Caco-2 (cell line): Measurements from ENCODE around the gene BRCC3. TPM values are rescaled to one million over a fixed set of nuclear protein-coding genes. Genes with fewer than 3 reads are reported as not detected.
A peak's percentile ranks its signal among the peaks of the same experiment; 100 is the strongest.

Experiments
- BruUV-seq: library from RNA; stranded (reverse); fragments of 400-500 nt; replicated peaks from 2 replicates; lab custom pipeline; 2021; lab: Mats Ljungman, UMichigan
- CTCF ChIA-PET: fragments of 300-600 bp; sonication (Branson Sonifier 250); formaldehyde crosslinking; loops from one replicate; lab custom pipeline; 2022; ENCODE audit warnings: antibody characterized with exemption; lab: Charles Lee
- POLR2A ChIA-PET: fragments of 300-600 bp; sonication (Branson Sonifier 250); formaldehyde crosslinking; loops from one replicate; lab custom pipeline; 2022; ENCODE audit warnings: antibody characterized with exemption; lab: Charles Lee
- DNase-seq, 2 experiments: peaks; one replicate each; pipeline versions ENCODE4 v3.0.0 to v3.0.0-alpha.2; 2020 to 2022
- H3K27me3 ChIP-seq: replicated peaks from 2 replicates; pipeline ENCODE4 v1.6.0; 2011; ENCODE audit warnings: low read length; ENCODE audit not compliant: control insufficient read depth, insufficient read depth
- H3K36me3 ChIP-seq: 2 replicates; pipeline ENCODE4 v1.5.1; 2011; ENCODE audit warnings: low read length; ENCODE audit not compliant: control insufficient read depth, insufficient read depth
- H3K4me1 ChIP-seq: fragments of 250-450 bp; sonication (Bioruptor Pico); 2 replicates; pipeline ENCODE4 v1.5.1; 2020; ENCODE audit warnings: mild to moderate bottlenecking
- H3K4me3 ChIP-seq: 2 replicates; pipeline ENCODE4 v1.5.1; 2011; ENCODE audit warnings: low read depth, mild to moderate bottlenecking, control low read depth, low read length
- H3K9me3 ChIP-seq: fragments of 250-450 bp; sonication (Bioruptor Pico); 2 replicates; pipeline ENCODE4 v1.5.1; 2020; ENCODE audit warnings: mild to moderate bottlenecking, moderate library complexity
- H3K27ac Mint-ChIP-seq: one replicate; pipeline ENCODE4 v1.8.0; 2022; ENCODE audit warnings: mixed read lengths; ENCODE audit not compliant: unreplicated experiment
- H3K27me3 Mint-ChIP-seq: one replicate; pipeline ENCODE4 v1.8.0; 2022; ENCODE audit warnings: mixed read lengths; ENCODE audit not compliant: insufficient read depth, unreplicated experiment
- H3K36me3 Mint-ChIP-seq: one replicate; pipeline ENCODE4 v1.8.0; 2022; ENCODE audit warnings: mild to moderate bottlenecking, mixed read lengths; ENCODE audit not compliant: insufficient read depth, unreplicated experiment
- H3K4me1 Mint-ChIP-seq: one replicate; pipeline ENCODE4 v1.8.0; 2022; ENCODE audit warnings: low read depth, mixed read lengths; ENCODE audit not compliant: unreplicated experiment
- H3K4me3 Mint-ChIP-seq: one replicate; pipeline ENCODE4 v1.8.0; 2022; ENCODE audit warnings: mild to moderate bottlenecking, moderate library complexity, mixed read lengths; ENCODE audit not compliant: unreplicated experiment
- H3K9me3 Mint-ChIP-seq: one replicate; pipeline ENCODE4 v1.8.0; 2022; ENCODE audit warnings: mixed read lengths; ENCODE audit not compliant: unreplicated experiment
- CTCF ChIP-seq, 2 experiments: fragments of 200-600 bp in 1 of 2; IDR thresholded peaks; 1 replicate in 1 of 2; 2 replicates in 1 of 2; pipeline versions ENCODE4 v1.5.1 to v1.8.0; 2011 to 2022; ENCODE audit warnings: antibody characterized with exemption in 1 of 2, control low read depth in 1 of 2, inconsistent platforms in 1 of 2, low read depth in 1 of 2, low read length in 1 of 2, mild to moderate bottlenecking in 1 of 2, moderate library complexity in 1 of 2; ENCODE audit not compliant: insufficient read depth in 1 of 2, severe bottlenecking in 1 of 2, unreplicated experiment in 1 of 2
- intact Hi-C: fragments of 100-400 bp; cut with micrococcal nuclease; formaldehyde crosslinking; loops from one replicate; pipeline ENCODE4 v1.10.0; 2022; ENCODE audit not compliant: unreplicated experiment
- total RNA-seq: library from RNA; stranded (reverse); gene quantifications from 2 replicates; pipeline ENCODE4 v1.2.3, GENCODE V29; 2022

BRCC3 gene
- total RNA-seq, 1 experiment from 2014 or later: 30.4 TPM

DNA sequence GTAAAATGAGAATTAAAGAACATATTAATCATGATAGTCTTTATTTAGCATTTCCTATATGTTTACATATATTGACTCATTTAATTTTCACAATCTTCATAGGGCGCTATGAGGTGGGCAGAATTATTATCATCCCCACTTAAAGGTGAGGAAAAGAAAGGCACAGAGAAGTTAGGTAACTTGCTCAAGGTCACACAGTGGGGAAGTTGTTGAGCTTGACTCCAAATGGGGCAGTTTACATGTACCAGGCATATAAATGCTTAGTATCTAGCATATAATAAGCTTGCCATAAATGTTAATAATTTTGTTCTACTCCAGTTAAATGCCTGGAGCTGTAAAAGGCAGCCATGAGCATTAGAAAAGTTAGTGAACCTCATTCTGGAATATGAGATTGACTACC lies 1.9 kb upstream of the BRCC3 start:
- no peaks in the 10 kb centered on the region for H3K36me3 ChIP-seq
- no peaks in the 10 kb centered on the region for H3K9me3 ChIP-seq
- DNase-seq: no peak
- no peaks in the 10 kb centered on the region for H3K27me3 ChIP-seq
- intact Hi-C loops: no loop called here
- peak overlapping the region; percentile 89 for H3K4me3 Mint-ChIP-seq
- CTCF ChIA-PET: interaction anchor here (0.8 kb wide), 1 partner anchor 77 kb away, joined by 3 read pairs; no protein-coding TSS in a partner anchor
- peaks cover 7% of the 10 kb centered on the region for H3K4me1 Mint-ChIP-seq
- POLR2A ChIA-PET: no interaction called here
- H3K27ac Mint-ChIP-seq: no peak overlapping the region
- peaks cover 18% of the 10 kb centered on the region for H3K36me3 Mint-ChIP-seq
- no TSS peak for BruUV-seq
- H3K27me3 Mint-ChIP-seq: no peaks in the 10 kb centered on the region
- H3K9me3 Mint-ChIP-seq: no peaks in the 10 kb centered on the region
- H3K4me1 ChIP-seq: peaks cover 6% of the 10 kb centered on the region; the same call in 1 of the 2 replicates
- TF ChIP-seq CTCF (IDR thresholded peaks at IDR 0.05; ENCODE audit: insufficient read depth in 1 of 2, low read depth in 1 of 2, low read length in 1 of 2, severe bottlenecking in 1 of 2, unreplicated experiment in 1 of 2): no peak
- H3K4me3 ChIP-seq: no peak overlapping the region; the same call in 1 of the 2 replicates

DNA sequence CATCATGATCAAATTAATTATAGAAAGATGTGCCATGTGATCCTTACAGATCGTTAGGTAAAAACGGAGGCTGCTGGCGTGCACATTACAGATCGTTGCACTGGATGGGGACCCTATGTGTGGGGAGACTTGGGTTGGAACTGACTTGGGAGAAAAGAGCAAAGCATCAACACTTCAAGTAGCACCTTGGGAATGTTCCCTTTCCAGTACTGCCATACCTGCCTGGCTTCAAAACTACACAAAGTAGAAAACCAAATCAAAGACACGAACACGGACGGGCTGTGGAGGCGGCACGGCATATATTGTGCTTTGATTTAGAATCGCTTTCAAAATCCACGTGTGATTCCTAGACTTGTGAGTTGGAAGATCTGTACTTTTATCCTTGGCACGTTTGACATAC lies 1.3 kb upstream of the BRCC3 start:
- H3K27me3 ChIP-seq: no peaks in the 10 kb centered on the region
- ChIA-PET POLR2A (no interaction called here), CTCF (no interaction called here)
- Mint-ChIP-seq H3K4me1 (peaks cover 7% of the 10 kb centered on the region), H3K36me3 (peaks cover 19% of the 10 kb centered on the region), H3K27ac (peak overlapping the region; percentile 77), H3K4me3 (peak overlapping the region; percentile 89), H3K9me3 (no peaks in the 10 kb centered on the region), H3K27me3 (no peaks in the 10 kb centered on the region)
- peaks cover 6% of the 10 kb centered on the region; the same call in 1 of the 2 replicates for H3K4me1 ChIP-seq
- no peak for DNase-seq
- H3K9me3 ChIP-seq: no peaks in the 10 kb centered on the region
- peak overlapping the region; percentile 55 for H3K4me3 ChIP-seq
- TF ChIP-seq CTCF (IDR thresholded peaks at IDR 0.05; ENCODE audit: insufficient read depth in 1 of 2, low read depth in 1 of 2, low read length in 1 of 2, severe bottlenecking in 1 of 2, unreplicated experiment in 1 of 2): no peak
- no peaks in the 10 kb centered on the region for H3K36me3 ChIP-seq
- BruUV-seq: TSS peak; percentile 53
- intact Hi-C loops: no loop called here

DNA sequence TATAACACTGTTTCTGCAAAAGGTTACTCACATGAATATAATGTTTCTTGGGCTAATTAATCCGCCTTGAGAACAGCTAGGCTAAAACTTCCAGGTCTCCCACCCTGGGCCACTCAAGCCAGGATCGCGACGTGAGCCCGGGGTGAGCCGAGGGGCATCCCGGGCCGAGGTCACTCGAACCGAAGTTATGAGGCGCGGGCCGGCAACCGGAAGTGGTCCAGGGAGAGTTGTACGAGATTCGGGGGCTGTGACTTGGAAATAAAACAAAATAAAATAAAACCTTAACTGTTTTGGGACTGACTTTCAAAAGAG lies 689 bp upstream of the BRCC3 start:
- no peaks in the 10 kb centered on the region for H3K9me3 ChIP-seq
- POLR2A ChIA-PET: no interaction called here
- TF ChIP-seq CTCF (IDR thresholded peaks at IDR 0.05; ENCODE audit: insufficient read depth in 1 of 2, low read depth in 1 of 2, low read length in 1 of 2, severe bottlenecking in 1 of 2, unreplicated experiment in 1 of 2): no peak
- no peaks in the 10 kb centered on the region for H3K9me3 Mint-ChIP-seq
- no peak for DNase-seq
- H3K36me3 ChIP-seq: no peaks in the 10 kb centered on the region
- CTCF ChIA-PET: no interaction called here
- H3K4me3 Mint-ChIP-seq: peak overlapping the region; percentile 89
- intact Hi-C loops: no loop called here
- no peaks in the 10 kb centered on the region for H3K27me3 Mint-ChIP-seq
- no TSS peak for BruUV-seq
- H3K27me3 ChIP-seq: no peaks in the 10 kb centered on the region
- peaks cover 6% of the 10 kb centered on the region; the same call in 1 of the 2 replicates for H3K4me1 ChIP-seq
- peak overlapping the region; percentile 55 for H3K4me3 ChIP-seq
- H3K27ac Mint-ChIP-seq: peak overlapping the region; percentile 90
- peaks cover 24% of the 10 kb centered on the region for H3K36me3 Mint-ChIP-seq
- H3K4me1 Mint-ChIP-seq: peaks cover 7% of the 10 kb centered on the region
